Measurements from ENCODE around the gene KCNK5.

The KCNK5 gene

DNA sequence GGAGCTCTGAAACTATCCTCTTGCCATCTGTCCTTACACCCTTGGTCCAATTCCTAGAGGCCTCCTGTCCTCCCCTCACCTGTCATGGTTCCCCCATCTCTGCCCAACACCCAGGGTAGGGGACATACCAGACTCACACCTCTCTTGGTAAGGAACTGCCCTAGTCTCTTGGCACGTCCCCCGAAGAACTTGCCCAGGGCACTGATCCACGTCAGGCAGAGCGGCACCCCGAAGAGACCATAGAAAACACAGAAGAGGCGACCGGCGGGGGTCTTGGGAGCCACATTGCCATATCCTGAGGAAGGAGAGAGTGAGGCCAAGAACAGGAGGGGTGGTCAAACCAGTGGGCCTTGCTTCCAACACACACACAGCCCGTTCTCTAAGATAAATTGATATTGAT lies 34.8 kb downstream of the KCNK5 start:
- Histone ChIP-seq H3K36me3 (ENCODE audit: control insufficient read depth in 2 of 2, insufficient read depth in 1 of 2, low read length in 2 of 2) (peaks cover 0 to 51% of the 10 kb centered on the region in 2 experiments; a peak in 1 of 3 replicates), H3K27ac (ENCODE audit: extremely low read depth, low read depth, low read length) (no peak overlapping the region), H3K4me3 (ENCODE audit: low read depth, low read length) (no peak overlapping the region), H3K9me3 (ENCODE audit: control insufficient read depth, insufficient read depth, low read depth, low read length) (no peaks in the 10 kb centered on the region), H3K4me1 (ENCODE audit: control insufficient read depth, insufficient read depth, low read length) (no peaks in the 10 kb centered on the region)
- TF ChIP-seq ZNF221 (tag by site-specific recombination; IDR thresholded peaks at IDR 0.05; ENCODE audit: borderline replicate concordance) = no peak
- no peak for TF ChIP-seq ZNF423 (tag by site-specific recombination; IDR thresholded peaks at IDR 0.05)
- TF ChIP-seq ZNF112 (tag by site-specific recombination; IDR thresholded peaks at IDR 0.05) = no peak
- no peak for TF ChIP-seq BCL11B (tag by site-specific recombination; IDR thresholded peaks at IDR 0.05; ENCODE audit: low read depth)
- TF ChIP-seq YY2 (tag by site-specific recombination; IDR thresholded peaks at IDR 0.05) = no peak
- no peak for TF ChIP-seq ZNF843 (tag by site-specific recombination; IDR thresholded peaks at IDR 0.05)
- TF ChIP-seq, protein P1, sequence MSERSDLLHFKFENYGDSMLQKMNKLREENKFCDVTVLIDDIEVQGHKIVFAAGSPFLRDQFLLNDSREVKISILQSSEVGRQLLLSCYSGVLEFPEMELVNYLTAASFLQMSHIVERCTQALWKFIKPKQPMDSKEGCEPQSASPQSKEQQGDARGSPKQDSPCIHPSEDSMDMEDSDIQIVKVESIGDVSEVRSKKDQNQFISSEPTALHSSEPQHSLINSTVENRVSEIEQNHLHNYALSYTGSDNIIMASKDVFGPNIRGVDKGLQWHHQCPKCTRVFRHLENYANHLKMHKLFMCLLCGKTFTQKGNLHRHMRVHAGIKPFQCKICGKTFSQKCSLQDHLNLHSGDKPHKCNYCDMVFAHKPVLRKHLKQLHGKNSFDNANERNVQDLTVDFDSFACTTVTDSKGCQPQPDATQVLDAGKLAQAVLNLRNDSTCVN (tag by site-specific recombination; optimal IDR thresholded peaks at IDR 0.05) = no peak
- TF ChIP-seq TCF7L2 (IDR thresholded peaks at IDR 0.05; ENCODE audit: borderline replicate concordance, low read depth, low read length) = no peak
- ChIA-PET CTCF (interaction anchor here (1.0 to 1.3 kb wide), 2 partner anchors 29 to 108 kb away, joined by 3 to 5 read pairs; no protein-coding TSS in a partner anchor), POLR2A (no interaction called here)

DNA sequence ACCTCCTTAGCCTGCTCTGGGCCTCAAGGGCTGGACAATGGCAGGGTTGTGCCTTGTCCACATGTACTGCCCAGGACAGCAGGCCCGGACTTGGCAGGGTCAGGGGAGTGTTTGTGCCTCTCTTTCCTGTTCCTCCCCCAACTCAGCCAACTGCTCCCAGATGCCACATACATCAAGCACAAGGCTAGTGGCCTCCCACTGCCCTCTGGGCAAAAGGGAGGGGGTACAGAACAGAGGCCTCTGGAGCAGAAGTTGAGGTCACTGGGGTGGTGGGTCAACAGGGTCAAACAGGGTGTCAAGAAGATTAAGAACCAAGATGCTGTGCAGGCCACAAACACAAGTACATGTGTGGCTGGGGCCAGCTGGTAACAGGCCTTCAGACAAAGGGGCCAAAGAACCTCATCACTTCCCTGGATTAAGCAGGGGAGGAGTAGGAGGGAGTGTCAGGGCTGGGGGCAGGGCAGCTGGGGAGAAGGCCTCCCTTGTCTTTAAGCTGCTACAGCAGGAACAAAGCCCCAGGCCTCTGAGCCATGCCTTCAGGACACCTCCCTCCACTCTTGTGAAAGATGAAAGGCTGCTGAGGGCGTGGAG lies 36.0 kb downstream of the KCNK5 start:
- Histone ChIP-seq H3K27ac (ENCODE audit: extremely low read depth, low read depth, low read length) (no peak overlapping the region), H3K9me3 (ENCODE audit: control insufficient read depth, insufficient read depth, low read depth, low read length) (no peaks in the 10 kb centered on the region), H3K4me1 (ENCODE audit: control insufficient read depth, insufficient read depth, low read length) (no peaks in the 10 kb centered on the region), H3K4me3 (ENCODE audit: low read depth, low read length) (no peak overlapping the region), H3K36me3 (ENCODE audit: control insufficient read depth in 2 of 2, insufficient read depth in 1 of 2, low read length in 2 of 2) (peaks cover 0 to 51% of the 10 kb centered on the region in 2 experiments; a peak in 1 of 3 replicates)
- peak; percentile 44 for TF ChIP-seq EGR2 (tag by site-specific recombination; IDR thresholded peaks at IDR 0.05; ENCODE audit: low read depth)
- TF ChIP-seq ZNF354C (tag by site-specific recombination; IDR thresholded peaks at IDR 0.05; ENCODE audit: borderline replicate concordance, low read depth) = no peak
- TF ChIP-seq, protein P2, sequence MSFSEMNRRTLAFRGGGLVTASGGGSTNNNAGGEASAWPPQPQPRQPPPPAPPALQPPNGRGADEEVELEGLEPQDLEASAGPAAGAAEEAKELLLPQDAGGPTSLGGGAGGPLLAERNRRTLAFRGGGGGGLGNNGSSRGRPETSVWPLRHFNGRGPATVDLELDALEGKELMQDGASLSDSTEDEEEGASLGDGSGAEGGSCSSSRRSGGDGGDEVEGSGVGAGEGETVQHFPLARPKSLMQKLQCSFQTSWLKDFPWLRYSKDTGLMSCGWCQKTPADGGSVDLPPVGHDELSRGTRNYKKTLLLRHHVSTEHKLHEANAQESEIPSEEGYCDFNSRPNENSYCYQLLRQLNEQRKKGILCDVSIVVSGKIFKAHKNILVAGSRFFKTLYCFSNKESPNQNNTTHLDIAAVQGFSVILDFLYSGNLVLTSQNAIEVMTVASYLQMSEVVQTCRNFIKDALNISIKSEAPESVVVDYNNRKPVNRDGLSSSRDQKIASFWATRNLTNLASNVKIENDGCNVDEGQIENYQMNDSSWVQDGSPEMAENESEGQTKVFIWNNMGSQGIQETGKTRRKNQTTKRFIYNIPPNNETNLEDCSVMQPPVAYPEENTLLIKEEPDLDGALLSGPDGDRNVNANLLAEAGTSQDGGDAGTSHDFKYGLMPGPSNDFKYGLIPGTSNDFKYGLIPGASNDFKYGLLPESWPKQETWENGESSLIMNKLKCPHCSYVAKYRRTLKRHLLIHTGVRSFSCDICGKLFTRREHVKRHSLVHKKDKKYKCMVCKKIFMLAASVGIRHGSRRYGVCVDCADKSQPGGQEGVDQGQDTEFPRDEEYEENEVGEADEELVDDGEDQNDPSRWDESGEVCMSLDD (tag by site-specific recombination; IDR thresholded peaks at IDR 0.05) = no peak
- peak; percentile 52 for TF ChIP-seq ZFHX2 (tag by site-specific recombination; conservative IDR thresholded peaks at IDR 0.05)
- TF ChIP-seq, protein P3, sequence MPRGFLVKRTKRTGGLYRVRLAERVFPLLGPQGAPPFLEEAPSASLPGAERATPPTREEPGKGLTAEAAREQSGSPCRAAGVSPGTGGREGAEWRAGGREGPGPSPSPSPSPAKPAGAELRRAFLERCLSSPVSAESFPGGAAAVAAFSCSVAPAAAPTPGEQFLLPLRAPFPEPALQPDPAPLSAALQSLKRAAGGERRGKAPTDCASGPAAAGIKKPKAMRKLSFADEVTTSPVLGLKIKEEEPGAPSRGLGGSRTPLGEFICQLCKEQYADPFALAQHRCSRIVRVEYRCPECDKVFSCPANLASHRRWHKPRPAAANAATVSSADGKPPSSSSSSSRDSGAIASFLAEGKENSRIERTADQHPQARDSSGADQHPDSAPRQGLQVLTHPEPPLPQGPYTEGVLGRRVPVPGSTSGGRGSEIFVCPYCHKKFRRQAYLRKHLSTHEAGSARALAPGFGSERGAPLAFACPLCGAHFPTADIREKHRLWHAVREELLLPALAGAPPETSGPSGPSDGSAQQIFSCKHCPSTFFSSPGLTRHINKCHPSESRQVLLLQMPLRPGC (tag by site-specific recombination; IDR thresholded peaks at IDR 0.05) = no peak
- TF ChIP-seq ZNF19 (tag by site-specific recombination; IDR thresholded peaks at IDR 0.05; ENCODE audit: low read depth) = no peak
- CTCF ChIA-PET = no interaction called here
- POLR2A ChIA-PET = no interaction called here

DNA sequence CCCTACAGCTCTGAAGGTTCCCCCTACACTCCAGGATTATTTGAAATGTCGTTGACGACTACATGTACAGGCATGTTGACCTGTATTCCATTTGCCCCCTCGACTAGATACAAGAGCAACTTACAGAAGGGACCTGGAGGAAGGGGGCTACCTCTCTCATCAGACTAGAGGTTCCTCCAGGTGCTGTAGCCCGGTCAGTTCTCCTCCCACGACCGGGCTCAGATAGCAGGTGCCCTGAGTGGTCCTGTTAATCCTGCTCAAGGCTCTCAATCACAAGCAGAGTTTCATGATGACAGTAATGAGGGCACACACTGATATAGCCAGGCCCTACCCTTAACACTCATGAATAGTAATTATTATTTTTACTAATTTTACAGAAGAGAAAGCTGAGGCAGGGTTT lies 36.5 kb downstream of the KCNK5 start:
- H3K4me1 ChIP-seq (ENCODE audit: control insufficient read depth, insufficient read depth, low read length) = no peaks in the 10 kb centered on the region
- no peak overlapping the region for H3K4me3 ChIP-seq (ENCODE audit: low read depth, low read length)
- POLR2A ChIA-PET = interaction anchor here (1.0 kb wide), 1 partner anchor 8 kb away, joined by 7 read pairs; no protein-coding TSS in a partner anchor
- no peak overlapping the region for H3K27ac ChIP-seq (ENCODE audit: extremely low read depth, low read depth, low read length)
- H3K9me3 ChIP-seq (ENCODE audit: control insufficient read depth, insufficient read depth, low read depth, low read length) = no peaks in the 10 kb centered on the region
- peaks cover 0 to 51% of the 10 kb centered on the region in 2 experiments; a peak in 1 of 3 replicates for H3K36me3 ChIP-seq (ENCODE audit: control insufficient read depth in 2 of 2, insufficient read depth in 1 of 2, low read length in 2 of 2)
- TF ChIP-seq ZNF530 (tag by site-specific recombination; IDR thresholded peaks at IDR 0.05; ENCODE audit: low read depth) = no peak
- CTCF ChIA-PET = no interaction called here

Data from HEK293 (cell line).